Stimulated activated memory B cell treated with anti-CD40 and anti-IgM and Interleukin-4, amounts not matched to agents 10 μg/mL and 1 μg/mL and 100 μg/mL, for 72 hours (primary cell): ENCODE results near the gene TICRR.
A peak's percentile ranks its signal among the peaks of the same experiment; 100 is the strongest.
"Not testable (repeated sequence)": the region's sequence is repeated elsewhere in the genome, so short reads cannot be mapped to it uniquely, and the experiment has no call there.

Source experiments
- ATAC-seq: fragments of 150-1000 bp; cut with Tn5 transposase; 2 replicates; pipeline ENCODE4 v1.10.0; 2021
- H3K27ac Mint-ChIP-seq: one replicate; pipeline ENCODE4 v1.8.0; 2022; ENCODE audit warnings: mild to moderate bottlenecking, mixed read lengths
- H3K27me3 Mint-ChIP-seq: one replicate; pipeline ENCODE4 v1.8.0; 2022; ENCODE audit warnings: mixed read lengths
- H3K36me3 Mint-ChIP-seq: one replicate; pipeline ENCODE4 v1.8.0; 2022; ENCODE audit warnings: mixed read lengths
- H3K4me1 Mint-ChIP-seq: one replicate; pipeline ENCODE4 v1.8.0; 2022; ENCODE audit warnings: mixed read lengths
- H3K4me3 Mint-ChIP-seq: one replicate; pipeline ENCODE4 v1.8.0; 2022; ENCODE audit warnings: mild to moderate bottlenecking, moderate library complexity, mixed read lengths
- H3K9me3 Mint-ChIP-seq: one replicate; pipeline ENCODE4 v1.8.0; 2022; ENCODE audit warnings: mixed read lengths

TICRR gene

GRCh38 chr15:89575146-89575655 is at the start of gene TICRR:
Gene TICRR, plus strand, starts transcription at chr15:89575469. Its CDS starts 118 bp downstream, at chr15:89575587.
- Mint-ChIP-seq H3K4me1 (peaks cover 9% of the 10 kb centered on the region), H3K27ac (no peak within 1 kb of the TSS), H3K36me3 (no peaks in the 10 kb centered on the region), H3K27me3 (peaks cover 19% of the 10 kb centered on the region), H3K4me3 (peak within 1 kb of the TSS; percentile 83), H3K9me3 (no peaks in the 10 kb centered on the region)
- ATAC-seq, result peak; percentile 99

- Mint-ChIP-seq H3K27me3 (peaks cover 7% of the 10 kb centered on the region), H3K4me1 (no peaks in the 10 kb centered on the region), H3K4me3 (no peak overlapping the region), H3K36me3 (no peaks in the 10 kb centered on the region), H3K9me3 (no peaks in the 10 kb centered on the region), H3K27ac (no peak overlapping the region)
- no peak for ATAC-seq
These were observed 49.1 kb upstream of the TICRR start for GRCh38 chr15:89526181-89526580.

GRCh38 chr15:89526601-89527441 is 48.4 kb upstream of the TICRR start:
- peaks cover 7% of the 10 kb centered on the region for H3K27me3 Mint-ChIP-seq
- no peaks in the 10 kb centered on the region for H3K4me1 Mint-ChIP-seq
- no peaks in the 10 kb centered on the region for H3K9me3 Mint-ChIP-seq
- H3K27ac Mint-ChIP-seq, result no peak overlapping the region
- ATAC-seq, result peak; percentile 41
- H3K36me3 Mint-ChIP-seq, result no peaks in the 10 kb centered on the region
- H3K4me3 Mint-ChIP-seq, result no peak overlapping the region

GRCh38 chr15:89528757-89529352 is 46.4 kb upstream of the TICRR start:
- Mint-ChIP-seq H3K4me3 (no peak overlapping the region), H3K9me3 (peaks cover 4% of the 10 kb centered on the region), H3K27me3 (peaks cover 7% of the 10 kb centered on the region), H3K36me3 (no peaks in the 10 kb centered on the region), H3K4me1 (no peaks in the 10 kb centered on the region), H3K27ac (no peak overlapping the region)
- ATAC-seq, result no peak

GRCh38 chr15:89530976-89531375 is 44.3 kb upstream of the TICRR start:
- H3K4me1 Mint-ChIP-seq, result no peaks in the 10 kb centered on the region
- H3K9me3 Mint-ChIP-seq, result peaks cover 7% of the 10 kb centered on the region
- no peak for ATAC-seq
- H3K36me3 Mint-ChIP-seq, result no peaks in the 10 kb centered on the region
- no peak overlapping the region for H3K27ac Mint-ChIP-seq
- H3K4me3 Mint-ChIP-seq, result no peak overlapping the region
- peaks cover 20% of the 10 kb centered on the region for H3K27me3 Mint-ChIP-seq

- H3K4me1 Mint-ChIP-seq, result no peaks in the 10 kb centered on the region
- no peak overlapping the region for H3K4me3 Mint-ChIP-seq
- no peaks in the 10 kb centered on the region for H3K36me3 Mint-ChIP-seq
- peaks cover 20% of the 10 kb centered on the region for H3K27me3 Mint-ChIP-seq
- peaks cover 7% of the 10 kb centered on the region for H3K9me3 Mint-ChIP-seq
- ATAC-seq, result no peak
- H3K27ac Mint-ChIP-seq, result no peak overlapping the region
These were observed 43.3 kb upstream of the TICRR start for GRCh38 chr15:89531796-89532537.

- peaks cover 16% of the 10 kb centered on the region for H3K9me3 Mint-ChIP-seq
- H3K36me3 Mint-ChIP-seq, result peaks cover 9% of the 10 kb centered on the region
- no peak for ATAC-seq
- H3K4me3 Mint-ChIP-seq, result no peak overlapping the region
- no peak overlapping the region for H3K27ac Mint-ChIP-seq
- peaks cover 32% of the 10 kb centered on the region for H3K27me3 Mint-ChIP-seq
- H3K4me1 Mint-ChIP-seq, result no peaks in the 10 kb centered on the region
These were observed 41.3 kb upstream of the TICRR start for GRCh38 chr15:89533861-89534544.

- Mint-ChIP-seq H3K9me3 (peaks cover 16% of the 10 kb centered on the region), H3K4me3 (no peak overlapping the region), H3K36me3 (peaks cover 10% of the 10 kb centered on the region), H3K27ac (no peak overlapping the region), H3K4me1 (no peaks in the 10 kb centered on the region), H3K27me3 (peaks cover 52% of the 10 kb centered on the region)
- ATAC-seq, result no peak
These were observed 36.2 kb upstream of the TICRR start for GRCh38 chr15:89539027-89539426.

GRCh38 chr15:89542369-89542768 is 32.9 kb upstream of the TICRR start:
- ATAC-seq, result no peak
- Mint-ChIP-seq H3K4me1 (no peaks in the 10 kb centered on the region), H3K9me3 (peaks cover 15% of the 10 kb centered on the region), H3K36me3 (peaks cover 10% of the 10 kb centered on the region), H3K4me3 (no peak overlapping the region), H3K27ac (no peak overlapping the region), H3K27me3 (peaks cover 49% of the 10 kb centered on the region)

- Mint-ChIP-seq H3K27me3 (peaks cover 52% of the 10 kb centered on the region), H3K4me1 (no peaks in the 10 kb centered on the region), H3K4me3 (no peak overlapping the region), H3K36me3 (peaks cover 4% of the 10 kb centered on the region), H3K9me3 (peaks cover 9% of the 10 kb centered on the region), H3K27ac (no peak overlapping the region)
- ATAC-seq, result no peak
These were observed 31.9 kb upstream of the TICRR start for GRCh38 chr15:89543389-89543788.

- not testable (repeated sequence) for H3K4me1 Mint-ChIP-seq, H3K4me3 Mint-ChIP-seq, H3K9me3 Mint-ChIP-seq, H3K27ac Mint-ChIP-seq, ATAC-seq, H3K36me3 Mint-ChIP-seq
- H3K27me3 Mint-ChIP-seq, result peaks cover 57% of the 10 kb centered on the region
These were observed 26.1 kb upstream of the TICRR start for GRCh38 chr15:89549138-89549537.

- H3K36me3 Mint-ChIP-seq, result no peaks in the 10 kb centered on the region
These were observed 24.8 kb upstream of the TICRR start for GRCh38 chr15:89550427-89550826.

GRCh38 chr15:89551550-89551949 is 23.7 kb upstream of the TICRR start:
- Mint-ChIP-seq H3K4me1 (no peaks in the 10 kb centered on the region), H3K27me3 (peaks cover 53% of the 10 kb centered on the region), H3K9me3 (no peaks in the 10 kb centered on the region), H3K36me3 (no peaks in the 10 kb centered on the region), H3K4me3 (no peak overlapping the region), H3K27ac (no peak overlapping the region)
- peak; percentile 71 for ATAC-seq

More at GRCh38 chr15:89550427-89550826, 24.8 kb upstream of the TICRR start:
- peaks cover 61% of the 10 kb centered on the region for H3K27me3 Mint-ChIP-seq
- H3K4me1 Mint-ChIP-seq, result no peaks in the 10 kb centered on the region
- no peak overlapping the region for H3K27ac Mint-ChIP-seq
- H3K9me3 Mint-ChIP-seq, result no peaks in the 10 kb centered on the region
- H3K4me3 Mint-ChIP-seq, result no peak overlapping the region
- ATAC-seq, result no peak

- no peaks in the 10 kb centered on the region for H3K9me3 Mint-ChIP-seq
- H3K4me1 Mint-ChIP-seq, result no peaks in the 10 kb centered on the region
- H3K27me3 Mint-ChIP-seq, result peaks cover 32% of the 10 kb centered on the region
- no peaks in the 10 kb centered on the region for H3K36me3 Mint-ChIP-seq
- ATAC-seq, result no peak
- no peak overlapping the region for H3K4me3 Mint-ChIP-seq
- no peak overlapping the region for H3K27ac Mint-ChIP-seq
These were observed 21.6 kb upstream of the TICRR start for GRCh38 chr15:89553632-89554031.

GRCh38 chr15:89554247-89554646 is 21.0 kb upstream of the TICRR start:
- H3K4me3 Mint-ChIP-seq, result no peak overlapping the region
- no peaks in the 10 kb centered on the region for H3K9me3 Mint-ChIP-seq
- H3K27ac Mint-ChIP-seq, result no peak overlapping the region
- peak; percentile 31 for ATAC-seq
- no peaks in the 10 kb centered on the region for H3K4me1 Mint-ChIP-seq
- H3K27me3 Mint-ChIP-seq, result peaks cover 28% of the 10 kb centered on the region
- H3K36me3 Mint-ChIP-seq, result no peaks in the 10 kb centered on the region
